ENCODE data around the gene ZNF532.
"Not testable (repeated sequence)": the region's sequence is repeated elsewhere in the genome, so short reads cannot be mapped to it uniquely, and the experiment has no call there.

ZNF532 gene

GRCh38 chr18:58850786-58851469 lies 13.7 kb upstream of the ZNF532 start:
- DNase-seq (ENCODE audit: low spot score) = no peak

GRCh38 chr18:58851856-58852255 lies 12.8 kb upstream of the ZNF532 start:
- no peak for DNase-seq (ENCODE audit: low spot score)

GRCh38 chr18:58852629-58853028 lies 12.0 kb upstream of the ZNF532 start:
- DNase-seq (ENCODE audit: low spot score) = no peak

- DNase-seq (ENCODE audit: low spot score) = no peak
These were observed 11.1 kb upstream of the ZNF532 start for GRCh38 chr18:58853561-58853960.

- not testable (repeated sequence) for DNase-seq (ENCODE audit: low spot score)
These were observed 9.2 kb upstream of the ZNF532 start for GRCh38 chr18:58855521-58855920.

GRCh38 chr18:58856881-58857280 lies 7.8 kb upstream of the ZNF532 start:
- no peak for DNase-seq (ENCODE audit: low spot score)

GRCh38 chr18:58858591-58859468 lies 5.8 kb upstream of the ZNF532 start:
- no peak for DNase-seq (ENCODE audit: low spot score)

- no peak for DNase-seq (ENCODE audit: low spot score)
These were observed 4.8 kb upstream of the ZNF532 start for GRCh38 chr18:58859907-58860306.

GRCh38 chr18:58860747-58861231 lies 3.9 kb upstream of the ZNF532 start:
- DNase-seq (ENCODE audit: low spot score) = no peak

GRCh38 chr18:58861353-58861752 lies 3.3 kb upstream of the ZNF532 start:
- no peak for DNase-seq (ENCODE audit: low spot score)

- no peak for DNase-seq (ENCODE audit: low spot score)
These were observed 2.8 kb upstream of the ZNF532 start for GRCh38 chr18:58861861-58862301.

GRCh38 chr18:58862356-58862755 lies 2.3 kb upstream of the ZNF532 start:
- DNase-seq (ENCODE audit: low spot score) = no peak

GRCh38 chr18:58862851-58863538 lies 1.7 kb upstream of the ZNF532 start:
- DNase-seq (ENCODE audit: low spot score) = no peak

GRCh38 chr18:58863539-58864145 lies 1.0 kb upstream of the ZNF532 start:
- no peak for DNase-seq (ENCODE audit: low spot score)

- DNase-seq (ENCODE audit: low spot score) = no peak
These were observed 435 bp downstream of the ZNF532 start for GRCh38 chr18:58865033-58865590.

GRCh38 chr18:58865701-58866065 lies 1.0 kb downstream of the ZNF532 start:
- no peak for DNase-seq (ENCODE audit: low spot score)

GRCh38 chr18:58866066-58866772 lies 1.5 kb downstream of the ZNF532 start:
- DNase-seq (ENCODE audit: low spot score) = no peak

- no peak for DNase-seq (ENCODE audit: low spot score)
These were observed 2.1 kb downstream of the ZNF532 start for GRCh38 chr18:58866773-58867150.

- DNase-seq (ENCODE audit: low spot score) = no peak
These were observed 2.7 kb downstream of the ZNF532 start for GRCh38 chr18:58867281-58867961.

GRCh38 chr18:58868440-58868839 lies 3.8 kb downstream of the ZNF532 start:
- DNase-seq (ENCODE audit: low spot score) = no peak

GRCh38 chr18:58870130-58870529 lies 5.5 kb downstream of the ZNF532 start:
- no peak for DNase-seq (ENCODE audit: low spot score)

Data from hematopoietic multipotent progenitor cell treated with erythropoietin and hydrocortisone succinate and interleukin-3 and kit ligand, for 15 days (in vitro differentiated cells).